A204.1 (cell line): ENCODE measurements around the gene MXRA7.
"Not testable (repeated sequence)": the region's sequence is repeated elsewhere in the genome, so short reads cannot be mapped to it uniquely, and the experiment has no call there.

Source experiments
- FAIRE-seq: peaks from 2 replicates; lab custom pipeline; 2012; peaks lifted over from hg19 to GRCh38; lab: Jason Lieb, UNC

Gene MXRA7

GRCh38 chr17:76716146-76716838 lies 5.5 kb upstream of the MXRA7 start:
- FAIRE-seq: no peak

- FAIRE-seq: no peak
Measured at GRCh38 chr17:76715496-76715830, 4.7 kb upstream of the MXRA7 start.

- no peak for FAIRE-seq
Measured at GRCh38 chr17:76714822-76715495, 4.2 kb upstream of the MXRA7 start.

- FAIRE-seq: no peak
Measured at GRCh38 chr17:76714336-76714735, 3.6 kb upstream of the MXRA7 start.

- FAIRE-seq: no peak
Measured at GRCh38 chr17:76713765-76714164, 3.0 kb upstream of the MXRA7 start.

GRCh38 chr17:76712321-76712720 lies 1.6 kb upstream of the MXRA7 start:
- FAIRE-seq: not testable (repeated sequence)

- FAIRE-seq: not testable (repeated sequence)
Measured at GRCh38 chr17:76709951-76710862, 558 bp downstream of the MXRA7 start.

- FAIRE-seq: no peak
Measured at GRCh38 chr17:76709077-76709950, 1.5 kb downstream of the MXRA7 start.

GRCh38 chr17:76707985-76708807 lies 2.6 kb downstream of the MXRA7 start:
- FAIRE-seq: no peak

GRCh38 chr17:76706817-76707216 lies 3.9 kb downstream of the MXRA7 start:
- no peak for FAIRE-seq

GRCh38 chr17:76704805-76705204 lies 6.0 kb downstream of the MXRA7 start:
- FAIRE-seq: no peak

- no peak for FAIRE-seq
Measured at GRCh38 chr17:76702941-76703637, 7.7 kb downstream of the MXRA7 start.

GRCh38 chr17:76702076-76702475 lies 8.7 kb downstream of the MXRA7 start:
- FAIRE-seq: no peak

GRCh38 chr17:76701471-76701967 lies 9.2 kb downstream of the MXRA7 start:
- no peak for FAIRE-seq

GRCh38 chr17:76700617-76701470 lies 9.9 kb downstream of the MXRA7 start:
- no peak for FAIRE-seq

GRCh38 chr17:76700270-76700616 lies 10.5 kb downstream of the MXRA7 start:
- no peak for FAIRE-seq

GRCh38 chr17:76698466-76698977 lies 12.2 kb downstream of the MXRA7 start:
- FAIRE-seq: not testable (repeated sequence)

GRCh38 chr17:76697702-76698465 lies 12.9 kb downstream of the MXRA7 start:
- no peak for FAIRE-seq
